Ovary (tissue), 3 donors: ENCODE results near the gene SNX13.

Experiments used
- EP300 ChIP-seq: sonication (generic); formaldehyde crosslinking; IDR thresholded peaks from one replicate; pipeline ENCODE4 v1.6.1; 2017; ENCODE audit warnings: antibody characterized with exemption
- POLR2A ChIP-seq: fragments of 450-650 bp; IDR thresholded peaks from one replicate; pipeline ENCODE4 v1.6.1; 2017; ENCODE audit warnings: antibody characterized with exemption, mild to moderate bottlenecking, moderate library complexity
- TF ChIP-seq, protein P1 (sequence below), 3 donors: fragments of 450-650 bp in 2 of 3; fragments of 200-600 bp in 1 of 3; IDR thresholded peaks; one replicate each; pipeline versions ENCODE4 v1.5.1 to v1.8.0; 2016 to 2022; ENCODE audit warnings: antibody characterized with exemption in 3 of 3, mild to moderate bottlenecking in 1 of 3
- donor health status: DM: no; HTN: no; CAD: no.

DNA sequence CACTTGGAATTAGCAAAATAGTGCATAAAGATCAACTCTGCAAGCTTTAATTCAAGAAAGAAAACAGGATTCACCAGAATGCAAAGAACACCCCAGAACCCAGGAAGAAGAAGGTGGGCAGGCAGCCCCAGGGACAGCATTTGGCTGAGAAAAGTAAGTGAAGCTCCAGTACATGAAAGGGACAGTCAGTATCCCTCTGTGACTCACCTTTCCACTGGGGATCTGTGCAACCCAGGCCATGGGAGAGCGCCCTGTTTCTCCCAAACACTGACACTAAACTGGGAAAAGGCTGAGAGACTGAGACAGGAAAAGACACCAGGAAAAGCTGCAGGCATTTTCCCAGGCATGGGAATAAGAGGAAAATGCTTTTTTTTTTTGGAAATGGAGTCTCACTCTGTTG, 28.2 kb downstream of the SNX13 start:
- TF ChIP-seq POLR2A = no peak
- TF ChIP-seq, protein P1, sequence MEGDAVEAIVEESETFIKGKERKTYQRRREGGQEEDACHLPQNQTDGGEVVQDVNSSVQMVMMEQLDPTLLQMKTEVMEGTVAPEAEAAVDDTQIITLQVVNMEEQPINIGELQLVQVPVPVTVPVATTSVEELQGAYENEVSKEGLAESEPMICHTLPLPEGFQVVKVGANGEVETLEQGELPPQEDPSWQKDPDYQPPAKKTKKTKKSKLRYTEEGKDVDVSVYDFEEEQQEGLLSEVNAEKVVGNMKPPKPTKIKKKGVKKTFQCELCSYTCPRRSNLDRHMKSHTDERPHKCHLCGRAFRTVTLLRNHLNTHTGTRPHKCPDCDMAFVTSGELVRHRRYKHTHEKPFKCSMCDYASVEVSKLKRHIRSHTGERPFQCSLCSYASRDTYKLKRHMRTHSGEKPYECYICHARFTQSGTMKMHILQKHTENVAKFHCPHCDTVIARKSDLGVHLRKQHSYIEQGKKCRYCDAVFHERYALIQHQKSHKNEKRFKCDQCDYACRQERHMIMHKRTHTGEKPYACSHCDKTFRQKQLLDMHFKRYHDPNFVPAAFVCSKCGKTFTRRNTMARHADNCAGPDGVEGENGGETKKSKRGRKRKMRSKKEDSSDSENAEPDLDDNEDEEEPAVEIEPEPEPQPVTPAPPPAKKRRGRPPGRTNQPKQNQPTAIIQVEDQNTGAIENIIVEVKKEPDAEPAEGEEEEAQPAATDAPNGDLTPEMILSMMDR (IDR thresholded peaks at IDR 0.05) = no peak
- TF ChIP-seq EP300 = no peak
